ENCODE data around the gene C17orf100. TPM values are rescaled to one million over a fixed set of nuclear protein-coding genes. Genes with fewer than 3 reads are reported as not detected.

Gene C17orf100
- total RNA-seq, 4 donors from 2014 or later, result 0.85 to 2.0 TPM; not detected in 2

GRCh38 chr17:6682339-6682738 lies 30.8 kb downstream of the C17orf100 start:
- TF ChIP-seq CTCF (IDR thresholded peaks at IDR 0.05; ENCODE audit: low read depth), result no peak

GRCh38 chr17:6683081-6683684 lies 31.6 kb downstream of the C17orf100 start:
- no peak for TF ChIP-seq CTCF (IDR thresholded peaks at IDR 0.05; ENCODE audit: low read depth)

GRCh38 chr17:6683730-6684459 lies 32.3 kb downstream of the C17orf100 start:
- no peak for TF ChIP-seq CTCF (IDR thresholded peaks at IDR 0.05; ENCODE audit: low read depth)

GRCh38 chr17:6684460-6684783 lies 32.9 kb downstream of the C17orf100 start:
- no peak for TF ChIP-seq CTCF (IDR thresholded peaks at IDR 0.05; ENCODE audit: low read depth)

- no peak for TF ChIP-seq CTCF (IDR thresholded peaks at IDR 0.05; ENCODE audit: low read depth)
These were observed 33.6 kb downstream of the C17orf100 start for GRCh38 chr17:6684881-6685767.

GRCh38 chr17:6686026-6686425 lies 34.5 kb downstream of the C17orf100 start:
- no peak for TF ChIP-seq CTCF (IDR thresholded peaks at IDR 0.05; ENCODE audit: low read depth)

GRCh38 chr17:6688944-6689343 lies 37.4 kb downstream of the C17orf100 start:
- no peak for TF ChIP-seq CTCF (IDR thresholded peaks at IDR 0.05; ENCODE audit: low read depth)

Measured in subcutaneous adipose tissue (tissue), 4 donors.